GM18507 (cell line): Measurements from ENCODE around the gene SIRPA.
A peak's percentile ranks its signal among the peaks of the same experiment; 100 is the strongest.

Experiments
- DNase-seq: peaks from one replicate; pipeline ENCODE4 v3.0.0; 2011; ENCODE audit warnings: low read depth; ENCODE audit not compliant: insufficient read length; ENCODE audit errors: extremely low spot score
- FAIRE-seq: peaks from 2 replicates; lab custom pipeline; 2011; peaks lifted over from hg19 to GRCh38; lab: Jason Lieb, UNC

The SIRPA gene

GRCh38 chr20:1894951-1895673 is at the start of gene SIRPA:
Gene SIRPA (plus strand): TSS chr20:1895407. CDS start chr20:1895448, 41 bp downstream.
- no peak for DNase-seq
- FAIRE-seq, result no peak

GRCh38 chr20:1845701-1846100 is 49.5 kb upstream of the SIRPA start:
- FAIRE-seq, result peak; percentile 15

DNA sequence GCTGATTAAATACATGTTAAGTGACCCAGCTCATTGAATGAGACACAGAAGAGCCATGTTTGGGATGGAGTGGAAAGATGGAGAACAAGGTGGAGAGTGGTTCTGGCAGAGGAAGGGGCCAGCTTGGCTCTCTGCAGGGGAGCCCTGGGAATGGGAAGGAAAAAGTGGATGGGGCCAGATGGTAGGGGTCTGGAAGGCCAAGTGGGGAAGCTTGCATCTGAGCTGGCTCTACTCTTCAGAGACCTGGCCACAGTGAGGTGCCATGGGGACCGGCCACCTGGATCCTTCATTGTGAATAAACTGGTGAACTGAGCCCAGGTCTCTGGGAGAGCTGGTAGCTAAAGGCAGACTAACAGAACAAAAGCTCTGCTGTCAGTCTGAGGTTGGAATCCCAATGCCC is 48.9 kb upstream of the SIRPA start:
- no peak for DNase-seq
- FAIRE-seq, result no peak

More at GRCh38 chr20:1845701-1846100, 49.5 kb upstream of the SIRPA start:
- no peak for DNase-seq

DNA sequence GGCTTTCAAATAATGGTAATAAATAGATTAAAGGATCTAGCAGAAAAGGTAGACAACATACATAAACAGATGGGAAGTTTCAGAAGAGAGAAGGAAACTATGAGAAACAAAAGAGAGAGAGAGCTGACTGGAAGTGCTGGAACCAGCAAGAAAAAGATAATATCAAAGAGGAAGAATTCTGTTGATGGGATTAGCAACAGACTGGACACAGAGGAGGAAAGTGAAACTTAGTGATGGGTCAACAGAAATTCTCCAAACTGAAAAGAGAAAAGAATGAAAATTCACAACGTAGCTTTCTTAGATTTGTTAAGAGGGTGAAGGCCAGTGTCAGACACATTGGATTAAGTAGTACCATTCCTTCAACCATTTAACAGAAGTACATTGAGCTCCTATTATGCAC is 48.3 kb upstream of the SIRPA start:
- no peak for DNase-seq
- no peak for FAIRE-seq

GRCh38 chr20:1847780-1848179 is 47.4 kb upstream of the SIRPA start:
- no peak for DNase-seq
- no peak for FAIRE-seq

DNA sequence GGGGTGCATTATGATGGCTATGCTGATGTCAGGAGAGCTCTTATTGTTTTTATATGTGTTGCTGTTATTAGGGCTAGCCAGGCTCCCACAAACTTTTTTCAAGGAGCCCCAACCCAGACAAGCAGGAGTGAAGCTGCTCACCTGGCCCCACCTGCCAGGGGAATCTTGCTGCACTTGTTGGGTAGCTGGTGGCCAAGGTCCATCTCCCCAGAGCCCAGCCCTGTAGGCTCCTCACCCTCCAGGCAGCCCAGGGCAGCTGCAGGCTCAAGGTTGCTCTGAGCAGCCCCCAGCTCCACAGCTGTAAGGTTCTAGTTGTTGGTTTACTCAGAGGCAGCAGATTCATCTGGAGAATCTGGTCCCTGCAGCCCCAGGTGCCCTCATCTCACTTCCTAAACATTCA is 46.8 kb upstream of the SIRPA start:
- DNase-seq (no peak), FAIRE-seq (no peak)

DNA sequence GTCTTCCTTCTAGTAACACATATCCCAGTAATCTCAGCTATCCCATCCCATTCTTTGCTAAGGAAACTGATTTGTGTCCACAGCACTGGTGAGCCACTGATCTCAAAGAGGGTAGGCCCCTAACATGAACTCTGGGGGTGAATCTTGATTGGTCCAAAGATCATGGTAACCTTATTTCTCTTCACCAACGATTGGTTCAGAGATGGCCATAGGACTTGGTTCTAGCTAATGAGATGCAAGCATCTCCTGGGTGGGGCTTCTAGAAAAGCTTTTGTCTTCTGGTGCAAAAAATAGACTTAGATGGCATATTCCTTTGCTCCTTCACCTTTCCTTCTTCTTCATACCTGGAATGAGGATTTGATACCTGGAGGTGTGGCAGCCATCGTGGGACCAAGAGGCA is 43.8 kb upstream of the SIRPA start:
- DNase-seq, result no peak
- FAIRE-seq, result no peak

DNA sequence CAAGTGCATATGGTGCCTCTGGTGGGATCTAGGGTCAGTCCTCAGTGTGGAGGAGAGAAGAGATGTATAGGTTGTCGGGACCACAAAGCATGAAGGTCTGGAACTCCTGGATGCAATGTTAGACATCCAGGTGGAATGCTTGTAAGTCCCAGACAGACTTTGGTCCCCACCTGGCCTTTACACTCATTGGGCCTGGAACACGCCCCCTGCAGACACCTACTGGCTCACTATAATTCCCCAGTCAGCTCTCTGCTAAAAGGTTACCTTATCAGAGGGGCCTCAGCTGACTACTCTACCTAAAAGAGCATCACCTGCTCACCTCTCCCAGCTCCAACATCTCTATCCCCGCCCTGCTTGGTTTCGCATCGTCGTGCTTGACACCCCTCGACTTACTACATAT is 41.7 kb upstream of the SIRPA start:
- FAIRE-seq, result no peak
- no peak for DNase-seq

GRCh38 chr20:1854246-1854645 is 41.0 kb upstream of the SIRPA start:
- no peak for FAIRE-seq
- no peak for DNase-seq

GRCh38 chr20:1855109-1855508 is 40.1 kb upstream of the SIRPA start:
- FAIRE-seq, result no peak
- DNase-seq, result no peak

DNA sequence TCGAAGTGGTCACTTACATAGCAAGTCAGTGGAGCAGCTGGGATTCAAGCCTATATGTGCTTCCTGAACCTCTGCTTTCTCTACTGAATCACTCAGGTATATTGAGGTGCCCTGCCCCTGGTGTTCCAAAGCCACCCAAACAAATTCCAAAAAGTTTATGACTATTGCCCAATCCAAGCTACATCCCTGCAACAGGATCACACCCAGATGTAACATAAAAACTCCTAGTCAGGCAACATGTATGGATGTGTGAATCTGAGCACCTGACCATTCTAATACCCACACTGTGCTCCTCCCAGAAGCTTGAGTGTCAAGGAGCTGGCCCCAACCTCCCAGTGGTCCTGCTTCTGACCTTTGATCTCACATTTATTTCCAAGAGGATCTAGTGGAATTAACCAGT is 39.5 kb upstream of the SIRPA start:
- no peak for FAIRE-seq

DNA sequence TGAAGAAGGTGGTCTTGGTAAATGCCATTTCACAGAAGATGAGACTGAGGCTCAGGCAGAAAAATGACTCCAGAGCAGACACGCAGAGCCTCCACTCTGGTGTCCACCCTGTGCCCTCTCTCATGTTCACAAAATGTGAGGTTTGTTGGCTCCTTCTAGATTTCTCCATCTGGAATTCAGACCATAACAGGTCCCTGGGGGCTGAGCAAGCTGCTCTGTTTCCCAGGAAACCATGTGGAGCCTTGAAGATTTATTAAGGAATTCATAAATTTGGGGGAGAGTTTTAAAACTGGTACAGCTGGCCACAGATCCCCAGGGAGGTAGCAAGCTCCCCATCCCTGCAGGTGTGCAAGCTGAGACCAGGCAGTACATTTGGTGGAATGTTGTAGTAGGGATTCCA is 38.8 kb upstream of the SIRPA start:
- no peak for DNase-seq
- no peak for FAIRE-seq

More for the DNA sequence above, 39.5 kb upstream of the SIRPA start:
- DNase-seq, result no peak

DNA sequence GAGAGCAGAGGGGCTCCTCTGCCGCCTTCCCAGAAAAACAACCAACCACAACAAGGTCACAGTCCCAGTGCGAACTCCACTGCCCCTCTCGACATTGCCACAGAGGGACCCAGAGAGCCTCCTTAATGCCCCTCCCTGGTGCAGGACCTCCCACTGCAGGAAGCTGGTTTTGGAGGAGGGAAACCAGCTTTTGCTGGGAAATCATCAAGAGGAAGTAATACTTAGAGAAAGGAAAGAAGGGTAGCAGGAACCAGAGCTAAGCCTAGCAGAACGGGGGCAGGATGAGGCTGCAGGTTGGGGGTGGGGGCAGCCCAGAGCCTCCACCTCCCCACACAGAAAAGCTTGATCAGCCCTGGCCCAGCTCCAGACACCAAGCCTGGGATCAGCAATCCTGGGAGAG is 37.7 kb upstream of the SIRPA start:
- FAIRE-seq (no peak), DNase-seq (no peak)

DNA sequence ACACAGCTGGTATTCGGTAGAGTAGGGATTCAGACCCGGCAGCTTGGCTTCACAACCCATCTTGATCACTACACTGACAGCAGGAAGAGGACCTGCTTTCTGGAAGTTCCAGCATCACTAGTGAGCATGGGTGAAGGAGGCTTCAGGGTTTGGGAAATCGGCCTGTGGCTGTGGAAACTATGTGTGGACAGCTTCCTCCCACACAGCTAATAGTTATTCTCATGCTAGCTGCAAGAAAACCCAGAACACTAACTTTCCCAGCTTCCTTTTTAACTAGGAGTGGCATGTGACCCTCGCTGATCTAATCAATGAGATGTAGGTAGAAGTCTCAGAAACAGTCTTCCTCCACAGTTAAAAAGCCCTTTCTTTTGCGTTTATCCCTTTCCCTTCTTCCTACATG is 36.3 kb upstream of the SIRPA start:
- DNase-seq, result no peak
- no peak for FAIRE-seq

- DNase-seq, result no peak
- FAIRE-seq, result no peak
These were observed 34.8 kb upstream of the SIRPA start for GRCh38 chr20:1860446-1860845.

DNA sequence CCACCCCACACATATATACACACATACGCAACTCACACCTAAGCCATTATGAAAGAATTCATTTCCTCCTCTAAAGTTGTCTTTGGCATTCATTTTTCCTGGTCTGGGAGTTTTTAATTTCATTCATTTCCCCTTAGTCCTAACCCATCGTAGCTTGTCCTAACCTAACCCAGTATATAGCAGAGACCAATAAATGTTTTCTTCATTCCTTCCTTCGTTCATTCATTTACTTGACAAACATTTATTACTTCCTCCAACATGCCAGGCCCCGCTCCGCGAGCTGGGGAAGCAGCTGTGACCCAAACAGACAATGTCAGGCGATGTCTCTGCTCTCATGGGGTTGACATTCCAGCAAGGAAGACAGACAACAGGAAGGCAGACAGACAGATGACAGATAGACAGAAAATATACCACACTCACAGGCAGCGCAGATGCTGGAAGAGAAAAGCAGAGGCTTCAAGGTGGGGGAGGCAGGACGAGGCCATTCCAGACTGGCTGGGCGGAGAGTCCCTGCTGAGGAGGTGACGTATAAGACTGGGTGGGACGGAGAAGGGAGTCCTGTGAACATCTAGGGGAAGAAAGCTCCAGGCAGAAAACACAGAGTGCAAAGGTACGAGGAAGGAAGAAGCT is 33.7 kb upstream of the SIRPA start:
- DNase-seq, result no peak
- FAIRE-seq, result no peak

DNA sequence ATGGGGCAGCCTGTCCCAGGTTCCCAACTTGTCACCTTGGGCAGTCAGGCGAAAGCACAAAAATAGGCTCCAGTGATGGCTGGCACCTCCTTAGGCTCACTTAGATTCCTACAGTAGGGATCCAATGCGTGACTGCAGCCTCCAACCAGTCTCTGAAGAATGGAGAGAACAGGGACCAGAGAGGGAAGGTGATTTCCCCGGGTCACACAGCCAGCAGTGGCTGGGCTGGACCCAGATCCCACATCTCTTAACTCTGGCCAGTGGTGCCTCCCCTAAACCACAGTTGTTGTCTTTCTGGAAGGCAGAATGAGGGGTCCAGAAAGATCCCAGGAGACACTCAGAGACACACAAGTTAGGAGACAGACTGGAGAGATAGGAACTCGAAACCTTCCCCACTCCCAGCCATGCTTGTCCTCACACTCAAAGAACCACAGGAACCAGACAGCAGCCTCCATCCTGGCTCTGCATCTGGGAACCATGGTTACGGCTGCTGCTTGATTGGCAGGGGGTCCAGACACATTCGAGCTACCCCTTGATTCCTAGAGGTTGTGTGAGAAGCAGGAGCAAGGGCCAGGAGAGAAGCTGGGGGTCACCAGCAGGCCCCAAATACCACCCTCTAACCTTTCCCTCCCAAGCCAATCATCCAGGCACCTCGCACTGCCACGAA is 33.1 kb upstream of the SIRPA start:
- FAIRE-seq (no peak), DNase-seq (no peak)

DNA sequence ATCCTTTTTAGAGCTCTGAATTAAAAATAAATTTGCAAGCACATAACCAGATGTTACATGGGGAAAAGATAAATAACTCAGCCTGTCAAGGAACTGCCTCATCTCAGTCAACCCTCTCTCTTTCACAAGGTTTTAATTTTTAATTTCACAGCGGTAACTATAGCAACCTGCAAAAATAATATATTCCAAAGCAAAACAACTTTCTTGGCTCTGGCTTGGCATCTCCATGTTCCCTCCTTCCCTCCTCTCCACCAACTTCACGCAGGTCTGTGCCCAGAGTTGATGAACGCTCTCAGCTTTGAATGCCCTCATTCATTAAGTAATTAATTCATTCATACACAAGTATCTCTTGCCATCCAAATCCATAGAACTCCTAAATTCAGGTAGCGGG is 32.5 kb upstream of the SIRPA start:
- FAIRE-seq (no peak), DNase-seq (no peak)

- no peak for DNase-seq
- no peak for FAIRE-seq
These were observed 31.9 kb upstream of the SIRPA start for GRCh38 chr20:1863296-1863695.

GRCh38 chr20:1866834-1867233 is 28.4 kb upstream of the SIRPA start:
- DNase-seq, result no peak
- FAIRE-seq, result no peak
